Astrocyte (in vitro differentiated cells and primary cell): Measurements from ENCODE around the gene FOLR1.
"Not testable (repeated sequence)": the region's sequence is repeated elsewhere in the genome, so short reads cannot be mapped to it uniquely, and the experiment has no call there.

ENCODE experiments used
- EZH2 ChIP-seq: IDR thresholded peaks from 2 replicates; pipeline ENCODE4 v1.6.1; 2012; ENCODE audit warnings: mild to moderate bottlenecking, low read length, inconsistent platforms; ENCODE audit not compliant: insufficient read depth
- TF ChIP-seq, protein P1 (sequence below): IDR thresholded peaks from 2 replicates; pipeline ENCODE4 v1.5.1; 2011; ENCODE audit warnings: low read depth, mild to moderate bottlenecking, inconsistent platforms, low read length, moderate library complexity; ENCODE audit not compliant: insufficient read depth

GRCh38 chr11:72142543-72142942, 49.4 kb upstream of the FOLR1 start:
- TF ChIP-seq, protein P1, sequence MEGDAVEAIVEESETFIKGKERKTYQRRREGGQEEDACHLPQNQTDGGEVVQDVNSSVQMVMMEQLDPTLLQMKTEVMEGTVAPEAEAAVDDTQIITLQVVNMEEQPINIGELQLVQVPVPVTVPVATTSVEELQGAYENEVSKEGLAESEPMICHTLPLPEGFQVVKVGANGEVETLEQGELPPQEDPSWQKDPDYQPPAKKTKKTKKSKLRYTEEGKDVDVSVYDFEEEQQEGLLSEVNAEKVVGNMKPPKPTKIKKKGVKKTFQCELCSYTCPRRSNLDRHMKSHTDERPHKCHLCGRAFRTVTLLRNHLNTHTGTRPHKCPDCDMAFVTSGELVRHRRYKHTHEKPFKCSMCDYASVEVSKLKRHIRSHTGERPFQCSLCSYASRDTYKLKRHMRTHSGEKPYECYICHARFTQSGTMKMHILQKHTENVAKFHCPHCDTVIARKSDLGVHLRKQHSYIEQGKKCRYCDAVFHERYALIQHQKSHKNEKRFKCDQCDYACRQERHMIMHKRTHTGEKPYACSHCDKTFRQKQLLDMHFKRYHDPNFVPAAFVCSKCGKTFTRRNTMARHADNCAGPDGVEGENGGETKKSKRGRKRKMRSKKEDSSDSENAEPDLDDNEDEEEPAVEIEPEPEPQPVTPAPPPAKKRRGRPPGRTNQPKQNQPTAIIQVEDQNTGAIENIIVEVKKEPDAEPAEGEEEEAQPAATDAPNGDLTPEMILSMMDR = not testable (repeated sequence)
- TF ChIP-seq EZH2 = not testable (repeated sequence)
